Colonic mucosa (tissue), 4 donors: Measurements from ENCODE around the gene XCR1. TPM values are rescaled to one million over a fixed set of nuclear protein-coding genes. Genes with fewer than 3 reads are reported as not detected.

Experiments
- DNase-seq: peaks from one replicate; pipeline ENCODE4 v3.0.0-alpha.2; 2020
- H3K27ac ChIP-seq: fragments of 200-600 bp; one replicate; pipeline ENCODE4 v1.8.0; 2021
- H3K27me3 ChIP-seq: fragments of 200-600 bp; one replicate; pipeline ENCODE4 v1.8.0; 2021
- H3K36me3 ChIP-seq: fragments of 200-600 bp; one replicate; pipeline ENCODE4 v1.8.0; 2021
- H3K4me1 ChIP-seq: fragments of 200-600 bp; one replicate; pipeline ENCODE4 v1.8.0; 2021; ENCODE audit warnings: mild to moderate bottlenecking
- H3K4me3 ChIP-seq: fragments of 200-600 bp; one replicate; pipeline ENCODE4 v1.8.0; 2021
- H3K9ac ChIP-seq, 2 donors: one replicate each; pipeline ENCODE4 v1.7.0; 2013; ENCODE audit warnings: control low read depth in 2 of 2, low read depth in 2 of 2, low read length in 2 of 2
- H3K9me3 ChIP-seq: fragments of 200-600 bp; one replicate; pipeline ENCODE4 v1.8.0; 2021
- intact Hi-C: fragments of 100-400 bp; cut with DNase I; formaldehyde crosslinking; loops from one replicate; pipeline ENCODE4 v1.14.1; 2022
- total RNA-seq, 2 donors: library from RNA; stranded (reverse); fragmentation: NEBNext Ultra II Directional in 1 of 2; extraction: Animal tissue kit (Norgen Biotek cat#: 25700) in 1 of 2; gene quantifications; one replicate each; pipeline ENCODE4 v1.2.1, GENCODE V29; 2021
- TF ChIP-seq, protein P1 (sequence below): fragments of 200-600 bp; IDR thresholded peaks from one replicate; pipeline ENCODE4 v1.8.0; 2022; ENCODE audit warnings: antibody characterized with exemption, mild to moderate bottlenecking
- donor health status: healthy.
- donor health status: DM: no; HTN: no; CAD: no.
- donor health status: DM: no; HTN: no; CAD: no.

Gene XCR1
- total RNA-seq, 2 donors from 2014 or later, result 0.05 to 0.17 TPM

DNA sequence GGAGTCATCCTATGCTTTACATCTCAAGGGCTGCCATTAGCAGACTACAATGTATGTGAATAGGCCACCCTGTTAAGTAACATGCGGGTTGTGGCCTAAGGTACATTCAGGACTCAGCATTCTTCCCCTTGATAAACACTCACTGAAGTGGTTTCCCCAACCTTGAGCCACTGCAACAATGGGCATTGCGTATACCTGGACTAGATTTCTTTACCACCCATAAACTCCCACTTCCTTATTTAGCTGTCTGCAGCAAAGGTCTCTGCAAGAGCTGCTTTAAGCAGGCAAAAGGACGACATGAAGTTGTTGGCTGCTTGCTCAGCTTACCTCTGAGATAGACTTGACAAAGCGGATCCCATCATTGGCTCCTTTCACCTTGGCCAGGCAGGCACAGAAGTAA lies 47.9 kb downstream of the XCR1 start:
- no peaks in the 10 kb centered on the region for H3K27me3 ChIP-seq
- H3K4me3 ChIP-seq, result no peak overlapping the region

DNA sequence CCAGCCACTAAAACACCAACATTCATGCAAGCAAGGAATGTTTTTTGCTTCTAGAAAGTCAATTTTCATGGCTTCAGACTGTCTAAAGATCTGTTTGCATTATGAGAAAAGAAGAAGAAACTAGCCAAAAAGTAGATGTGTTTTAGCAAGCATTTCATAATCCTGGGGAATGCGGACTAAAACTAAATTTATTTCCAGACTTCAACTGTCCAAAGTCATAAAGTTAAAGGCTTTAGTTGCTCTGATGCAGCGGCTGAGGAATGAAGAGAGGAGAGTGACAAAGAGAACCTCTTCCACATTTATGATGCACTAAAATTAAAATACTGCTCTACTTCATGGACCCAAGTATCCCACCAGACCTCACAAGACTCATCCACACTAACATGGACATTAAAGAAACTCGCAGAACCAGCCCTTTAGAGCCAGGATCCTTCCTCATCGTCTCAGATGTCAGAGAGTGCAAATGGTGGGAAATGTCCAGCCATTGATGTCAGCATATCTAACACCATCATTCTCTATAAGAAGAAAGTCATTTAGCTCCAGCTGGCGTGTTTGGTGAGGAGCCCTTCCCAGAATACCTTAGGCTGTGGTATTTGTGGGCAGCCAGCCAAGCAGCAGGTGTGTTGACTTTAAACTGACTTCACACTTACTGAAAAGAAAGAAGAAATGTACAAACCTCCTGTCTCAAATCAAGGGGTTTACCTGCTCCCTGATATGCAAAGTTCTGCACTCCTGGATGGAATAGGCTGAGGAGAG lies 49.1 kb downstream of the XCR1 start:
- H3K27ac ChIP-seq, result peak overlapping the region; percentile 56
- H3K4me1 ChIP-seq, result peaks cover 17% of the 10 kb centered on the region
- DNase-seq, result peak; percentile 89
- TF ChIP-seq, protein P1, sequence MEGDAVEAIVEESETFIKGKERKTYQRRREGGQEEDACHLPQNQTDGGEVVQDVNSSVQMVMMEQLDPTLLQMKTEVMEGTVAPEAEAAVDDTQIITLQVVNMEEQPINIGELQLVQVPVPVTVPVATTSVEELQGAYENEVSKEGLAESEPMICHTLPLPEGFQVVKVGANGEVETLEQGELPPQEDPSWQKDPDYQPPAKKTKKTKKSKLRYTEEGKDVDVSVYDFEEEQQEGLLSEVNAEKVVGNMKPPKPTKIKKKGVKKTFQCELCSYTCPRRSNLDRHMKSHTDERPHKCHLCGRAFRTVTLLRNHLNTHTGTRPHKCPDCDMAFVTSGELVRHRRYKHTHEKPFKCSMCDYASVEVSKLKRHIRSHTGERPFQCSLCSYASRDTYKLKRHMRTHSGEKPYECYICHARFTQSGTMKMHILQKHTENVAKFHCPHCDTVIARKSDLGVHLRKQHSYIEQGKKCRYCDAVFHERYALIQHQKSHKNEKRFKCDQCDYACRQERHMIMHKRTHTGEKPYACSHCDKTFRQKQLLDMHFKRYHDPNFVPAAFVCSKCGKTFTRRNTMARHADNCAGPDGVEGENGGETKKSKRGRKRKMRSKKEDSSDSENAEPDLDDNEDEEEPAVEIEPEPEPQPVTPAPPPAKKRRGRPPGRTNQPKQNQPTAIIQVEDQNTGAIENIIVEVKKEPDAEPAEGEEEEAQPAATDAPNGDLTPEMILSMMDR, result no peak
- intact Hi-C loops, result no loop called here
- H3K27me3 ChIP-seq, result no peaks in the 10 kb centered on the region
- H3K9me3 ChIP-seq, result no peaks in the 10 kb centered on the region
- no peak overlapping the region for H3K4me3 ChIP-seq
- H3K9ac ChIP-seq, result no peak overlapping the region
- peaks cover 7% of the 10 kb centered on the region for H3K36me3 ChIP-seq

More for the DNA sequence above, 47.9 kb downstream of the XCR1 start:
- no peaks in the 10 kb centered on the region for H3K9me3 ChIP-seq
- H3K9ac ChIP-seq, result no peak overlapping the region
- TF ChIP-seq, protein P1, result no peak
- no peak for DNase-seq
- peak overlapping the region; percentile 56 for H3K27ac ChIP-seq
- intact Hi-C loops, result no loop called here
- peaks cover 18% of the 10 kb centered on the region for H3K36me3 ChIP-seq
- peaks cover 17% of the 10 kb centered on the region for H3K4me1 ChIP-seq

DNA sequence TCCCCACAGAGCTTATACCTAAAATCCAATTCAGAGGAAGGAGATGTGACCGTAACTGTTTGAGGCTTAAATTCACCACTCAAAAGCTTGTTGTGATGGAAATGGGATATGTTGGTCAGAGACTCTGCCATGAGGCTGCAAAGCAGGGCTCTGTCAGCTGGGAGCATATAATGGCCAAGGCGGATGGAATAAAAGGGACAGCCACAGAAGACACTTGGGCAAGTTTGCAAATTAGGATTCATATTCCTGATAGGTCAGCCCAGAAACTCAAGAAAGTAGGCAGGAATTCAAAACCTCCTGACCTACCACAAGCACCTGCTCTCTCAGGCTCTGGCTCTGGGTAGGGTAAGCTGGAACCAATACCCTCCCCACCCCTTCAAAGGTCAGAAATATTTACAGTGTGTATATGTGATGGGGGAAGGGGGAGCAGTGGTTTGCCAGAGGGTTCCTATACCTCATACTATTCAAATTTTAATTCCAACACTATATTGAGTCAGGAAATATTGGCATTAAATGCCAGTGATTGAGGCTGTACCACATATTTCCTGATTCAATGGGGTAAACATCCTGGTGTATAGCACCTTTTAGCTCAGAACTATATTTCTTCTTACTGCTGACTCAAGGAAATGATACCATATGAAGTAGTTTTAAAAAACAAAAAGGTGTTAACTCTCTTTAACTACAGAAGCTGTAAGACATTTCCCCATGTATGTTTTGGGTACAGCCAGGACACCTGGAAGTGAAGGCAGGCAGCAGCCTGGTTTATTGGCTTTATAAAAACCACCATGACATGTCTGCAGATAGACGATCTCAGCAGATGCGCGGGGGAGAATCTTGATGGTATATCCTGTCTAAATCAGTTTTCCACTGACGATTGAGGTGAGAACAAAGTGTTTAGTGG lies 50.8 kb downstream of the XCR1 start:
- Histone ChIP-seq H3K36me3 (peaks cover 3% of the 10 kb centered on the region), H3K4me3 (no peak overlapping the region), H3K9me3 (no peaks in the 10 kb centered on the region), H3K27me3 (no peaks in the 10 kb centered on the region), H3K27ac (peak overlapping the region; percentile 29), H3K9ac (no peak overlapping the region), H3K4me1 (peaks cover 17% of the 10 kb centered on the region)
- intact Hi-C loops, result no loop called here
- TF ChIP-seq, protein P1, result no peak
- DNase-seq, result no peak

DNA sequence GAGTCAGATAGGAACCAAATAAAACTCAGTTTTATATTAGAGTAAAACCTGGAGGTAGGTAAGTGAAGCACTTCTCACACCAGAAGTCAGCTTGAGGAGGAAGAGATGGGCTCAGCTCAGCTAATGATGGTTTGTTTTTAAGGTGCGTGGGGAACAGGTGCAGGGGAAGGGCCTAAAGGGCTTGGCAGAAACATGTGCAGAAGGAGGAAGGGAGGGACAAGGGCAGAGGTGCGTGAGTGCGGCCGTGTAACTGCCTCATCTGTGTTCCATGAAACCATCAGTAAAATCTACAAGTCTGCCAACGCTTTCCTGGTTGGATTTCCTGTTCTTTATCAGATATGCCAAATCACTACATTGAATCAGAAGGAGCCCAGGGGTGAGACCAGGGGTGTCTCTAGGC lies 51.6 kb downstream of the XCR1 start:
- H3K9me3 ChIP-seq, result no peaks in the 10 kb centered on the region
- intact Hi-C loops, result no loop called here
- no peak for DNase-seq
- H3K4me3 ChIP-seq, result no peak overlapping the region
- peaks cover 17% of the 10 kb centered on the region for H3K4me1 ChIP-seq
- no peak overlapping the region for H3K9ac ChIP-seq
- TF ChIP-seq, protein P1, result no peak
- no peaks in the 10 kb centered on the region for H3K27me3 ChIP-seq
- H3K27ac ChIP-seq, result peak overlapping the region; percentile 29
- H3K36me3 ChIP-seq, result peaks cover 3% of the 10 kb centered on the region

DNA sequence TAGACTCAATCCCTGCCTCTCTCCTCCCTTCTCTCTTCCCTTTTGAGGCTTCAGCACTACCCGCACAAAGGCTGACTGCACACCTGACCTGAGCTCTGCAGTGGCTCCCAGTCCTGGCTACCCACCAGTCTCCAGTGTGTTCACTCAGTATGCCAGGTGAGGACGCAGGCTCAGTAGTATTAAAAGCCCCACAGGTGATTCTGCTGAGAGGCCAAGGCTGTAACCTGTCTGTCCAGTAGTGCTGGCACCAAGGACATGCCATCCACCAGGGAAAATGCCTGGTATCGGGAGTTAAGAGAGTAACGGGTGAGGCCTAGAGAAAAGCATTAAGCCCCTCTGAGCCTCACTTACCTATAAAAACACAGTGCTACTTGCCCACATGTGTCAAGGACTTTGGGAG lies 52.6 kb downstream of the XCR1 start:
- no peak overlapping the region for H3K9ac ChIP-seq
- no peak for DNase-seq
- intact Hi-C loops, result no loop called here
- TF ChIP-seq, protein P1, result no peak
- H3K9me3 ChIP-seq, result no peaks in the 10 kb centered on the region
- H3K4me3 ChIP-seq, result no peak overlapping the region
- H3K27me3 ChIP-seq, result no peaks in the 10 kb centered on the region
- H3K36me3 ChIP-seq, result peaks cover 3% of the 10 kb centered on the region
- H3K27ac ChIP-seq, result no peak overlapping the region
- peaks cover 14% of the 10 kb centered on the region for H3K4me1 ChIP-seq
